HL-60 (cell line): Measurements from ENCODE around the gene GOLGB1.

Experiments
- CTCF ChIP-seq: IDR thresholded peaks from one replicate; pipeline ENCODE4 v1.5.1; 2011; ENCODE audit warnings: low read length, control low read depth, inconsistent platforms; ENCODE audit not compliant: insufficient read depth
- GABPA ChIP-seq: IDR thresholded peaks from 2 replicates; pipeline ENCODE4 v1.6.1; 2012; ENCODE audit warnings: low read depth
- POLR2AphosphoS5 ChIP-seq: IDR thresholded peaks from 2 replicates; pipeline ENCODE4 v1.6.1; 2012; ENCODE audit warnings: low read depth
- REST ChIP-seq: IDR thresholded peaks from 2 replicates; pipeline ENCODE4 v1.6.1; 2012; ENCODE audit warnings: low read depth; ENCODE audit not compliant: insufficient replicate concordance

GRCh38 chr3:121627622-121628021, 121.9 kb downstream of the GOLGB1 start:
- TF ChIP-seq CTCF (no peak), POLR2AphosphoS5 (no peak), REST (no peak), GABPA (no peak)
